ENCODE results near the gene NRAP.

Gene NRAP

GRCh38 chr10:113552701-113553100 lies 111.1 kb downstream of the NRAP start, which contains the start of gene HABP2:
TSS of gene HABP2 (plus strand) at chr10:113553053. CDS start at chr10:113553122, 69 bp downstream.
- in situ Hi-C loops (cut with MboI; ENCODE audit: low sequenced_read_pairs) = no loop called here
- no peaks in the 10 kb centered on the region for H3K36me3 ChIP-seq (replicated peaks)
- H3K4me1 ChIP-seq = 0 out of 2 replicates have a peak, but pooled peaks cover 2% of the 10 kb centered on the region
- no peak within 1 kb of the TSS for H3K4me3 ChIP-seq
- H3K9me3 ChIP-seq = no peaks in the 10 kb centered on the region
- H3K27me3 ChIP-seq (ENCODE audit: low read depth) = no peaks in the 10 kb centered on the region
- no peak for DNase-seq (ENCODE audit: low spot score in 2 of 2)

DNA sequence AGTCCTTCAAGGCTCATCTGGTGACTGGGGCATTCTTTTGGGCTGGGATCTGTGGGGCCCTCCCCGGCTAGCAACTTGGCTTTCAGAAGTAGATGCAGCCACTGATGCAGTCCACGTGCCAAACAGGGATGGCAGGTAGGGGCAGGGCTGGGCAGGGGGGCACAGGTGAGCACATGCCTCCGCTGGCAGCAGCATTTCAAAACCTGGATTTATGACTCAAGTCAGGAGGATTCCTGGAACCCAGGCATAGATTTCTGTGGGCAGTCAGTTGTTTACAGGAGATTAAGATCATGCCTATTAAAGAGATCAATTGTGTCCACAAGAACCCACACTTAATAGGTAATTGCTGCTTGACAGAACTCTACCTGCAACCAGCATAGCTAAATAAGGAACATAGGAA lies 111.8 kb downstream of the NRAP start:
- Histone ChIP-seq H3K4me3 (no peak overlapping the region), H3K9me3 (no peaks in the 10 kb centered on the region), H3K4me1 (0 out of 2 replicates have a peak, but pooled peaks cover 2% of the 10 kb centered on the region), H3K36me3 (replicated peaks) (no peaks in the 10 kb centered on the region), H3K27me3 (ENCODE audit: low read depth) (no peaks in the 10 kb centered on the region)
- in situ Hi-C loops (cut with MboI; ENCODE audit: low sequenced_read_pairs) = no loop called here
- DNase-seq (ENCODE audit: low spot score in 2 of 2) = no peak

GRCh38 chr10:113550365-113550764 lies 113.5 kb downstream of the NRAP start:
- H3K9me3 ChIP-seq = no peaks in the 10 kb centered on the region
- H3K4me1 ChIP-seq = 0 out of 2 replicates have a peak, but pooled peaks cover 2% of the 10 kb centered on the region
- no peaks in the 10 kb centered on the region for H3K36me3 ChIP-seq (replicated peaks)
- no peak overlapping the region for H3K4me3 ChIP-seq
- no peaks in the 10 kb centered on the region for H3K27me3 ChIP-seq (ENCODE audit: low read depth)
- in situ Hi-C loops (cut with MboI; ENCODE audit: low sequenced_read_pairs) = no loop called here
- no peak for DNase-seq (ENCODE audit: low spot score in 2 of 2)

- DNase-seq (ENCODE audit: low spot score in 2 of 2) = no peak
- H3K4me3 ChIP-seq = no peak overlapping the region
- in situ Hi-C loops (cut with MboI; ENCODE audit: low sequenced_read_pairs) = no loop called here
- no peaks in the 10 kb centered on the region for H3K36me3 ChIP-seq (replicated peaks)
- H3K27me3 ChIP-seq (ENCODE audit: low read depth) = no peaks in the 10 kb centered on the region
- H3K9me3 ChIP-seq = no peaks in the 10 kb centered on the region
- H3K4me1 ChIP-seq = 0 out of 2 replicates have a peak, but pooled peaks cover 2% of the 10 kb centered on the region
Measured at GRCh38 chr10:113549856-113550255, 114.0 kb downstream of the NRAP start.

DNA sequence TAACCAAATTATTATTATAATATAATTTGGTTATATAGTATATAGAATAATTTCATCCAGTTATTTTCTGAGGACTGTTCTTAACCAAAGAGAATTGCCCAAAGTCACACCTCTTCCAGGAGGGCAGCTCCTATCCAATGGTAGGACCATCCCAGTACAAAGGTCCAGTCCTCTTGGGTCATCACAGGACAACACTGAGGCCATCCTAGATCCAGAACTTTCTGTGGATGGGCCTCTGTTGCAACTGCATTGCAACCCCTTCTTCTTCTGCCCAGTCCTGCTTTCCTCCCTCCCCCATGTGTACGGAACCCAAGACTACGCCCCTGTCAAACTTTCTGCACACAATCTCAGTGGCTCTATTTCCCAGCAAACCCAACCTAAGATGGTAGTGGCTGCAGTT lies 116.4 kb downstream of the NRAP start:
- H3K36me3 ChIP-seq (replicated peaks) = no peaks in the 10 kb centered on the region
- in situ Hi-C loops (cut with MboI; ENCODE audit: low sequenced_read_pairs) = no loop called here

GRCh38 chr10:113544392-113544791 lies 119.4 kb downstream of the NRAP start:
- H3K9me3 ChIP-seq = no peaks in the 10 kb centered on the region
- DNase-seq (ENCODE audit: low spot score in 2 of 2) = no peak
- H3K27me3 ChIP-seq (ENCODE audit: low read depth) = no peaks in the 10 kb centered on the region
- no peaks in the 10 kb centered on the region for H3K4me1 ChIP-seq
- H3K36me3 ChIP-seq (replicated peaks) = no peaks in the 10 kb centered on the region
- in situ Hi-C loops (cut with MboI; ENCODE audit: low sequenced_read_pairs) = no loop called here
- no peak overlapping the region for H3K4me3 ChIP-seq

More for the DNA sequence above, 116.4 kb downstream of the NRAP start:
- Histone ChIP-seq H3K4me3 (no peak overlapping the region), H3K27me3 (ENCODE audit: low read depth) (no peaks in the 10 kb centered on the region), H3K4me1 (0 out of 2 replicates have a peak, but pooled peaks cover 2% of the 10 kb centered on the region), H3K9me3 (no peaks in the 10 kb centered on the region)
- DNase-seq (ENCODE audit: low spot score in 2 of 2) = no peak

GRCh38 chr10:113543107-113543955 lies 120.5 kb downstream of the NRAP start:
- no peaks in the 10 kb centered on the region for H3K36me3 ChIP-seq (replicated peaks)
- in situ Hi-C loops (cut with MboI; ENCODE audit: low sequenced_read_pairs) = no loop called here
- no peaks in the 10 kb centered on the region for H3K4me1 ChIP-seq
- H3K4me3 ChIP-seq = no peak overlapping the region
- no peaks in the 10 kb centered on the region for H3K9me3 ChIP-seq
- H3K27me3 ChIP-seq (ENCODE audit: low read depth) = no peaks in the 10 kb centered on the region
- no peak for DNase-seq (ENCODE audit: low spot score in 2 of 2)

GRCh38 chr10:113541549-113541927 lies 122.3 kb downstream of the NRAP start:
- in situ Hi-C loops (cut with MboI; ENCODE audit: low sequenced_read_pairs) = no loop called here
- no peaks in the 10 kb centered on the region for H3K27me3 ChIP-seq (ENCODE audit: low read depth)
- no peaks in the 10 kb centered on the region for H3K36me3 ChIP-seq (replicated peaks)
- H3K9me3 ChIP-seq = no peaks in the 10 kb centered on the region
- DNase-seq (ENCODE audit: low spot score in 2 of 2) = no peak
- H3K4me1 ChIP-seq = no peaks in the 10 kb centered on the region
- H3K4me3 ChIP-seq = no peak overlapping the region

DNA sequence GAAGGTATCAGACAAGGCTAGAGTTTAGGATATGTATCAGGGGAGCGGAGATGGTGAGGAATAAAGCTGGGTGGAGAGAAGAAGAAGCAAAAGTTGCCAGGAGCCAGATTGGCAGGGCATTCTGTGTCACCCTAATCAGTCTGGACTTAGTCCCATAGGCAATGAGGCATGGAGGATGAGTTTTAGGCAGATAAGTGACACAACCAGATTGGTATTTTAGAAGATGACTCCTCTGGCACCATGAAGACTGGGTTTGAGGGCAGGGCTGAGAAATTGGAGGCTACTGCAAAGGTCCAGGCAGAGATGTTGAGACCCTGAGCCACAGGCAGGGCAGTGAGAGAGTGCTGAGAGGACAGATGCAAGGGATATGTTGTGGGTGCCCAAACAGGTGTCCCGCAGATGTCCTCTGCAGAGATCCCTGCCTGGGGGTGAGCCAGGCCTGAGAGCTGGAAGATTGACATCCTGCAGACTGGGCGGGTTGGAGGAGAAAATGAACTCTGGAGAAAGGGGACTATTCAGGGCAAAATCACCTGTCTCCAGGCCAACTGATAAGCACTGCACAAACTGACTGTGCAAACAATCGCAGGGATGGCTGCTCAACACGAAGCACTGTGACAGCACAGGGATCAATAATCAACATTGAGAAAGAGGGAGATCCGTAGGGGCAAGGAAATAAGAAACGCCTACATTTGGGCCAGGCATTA lies 122.8 kb downstream of the NRAP start:
- in situ Hi-C loops (cut with MboI; ENCODE audit: low sequenced_read_pairs) = no loop called here
- no peak for DNase-seq (ENCODE audit: low spot score in 2 of 2)
- Histone ChIP-seq H3K4me1 (no peaks in the 10 kb centered on the region), H3K9me3 (no peaks in the 10 kb centered on the region), H3K27me3 (ENCODE audit: low read depth) (no peaks in the 10 kb centered on the region), H3K4me3 (no peak overlapping the region), H3K36me3 (replicated peaks) (no peaks in the 10 kb centered on the region)

- H3K4me3 ChIP-seq = no peak overlapping the region
- in situ Hi-C loops (cut with MboI; ENCODE audit: low sequenced_read_pairs) = no loop called here
- H3K9me3 ChIP-seq = no peaks in the 10 kb centered on the region
- H3K4me1 ChIP-seq = no peaks in the 10 kb centered on the region
- DNase-seq (ENCODE audit: low spot score in 2 of 2) = no peak
- no peaks in the 10 kb centered on the region for H3K27me3 ChIP-seq (ENCODE audit: low read depth)
- H3K36me3 ChIP-seq (replicated peaks) = no peaks in the 10 kb centered on the region
Measured at GRCh38 chr10:113539789-113540188, 124.1 kb downstream of the NRAP start.
